ENCODE data around the gene FIG4.

DNA sequence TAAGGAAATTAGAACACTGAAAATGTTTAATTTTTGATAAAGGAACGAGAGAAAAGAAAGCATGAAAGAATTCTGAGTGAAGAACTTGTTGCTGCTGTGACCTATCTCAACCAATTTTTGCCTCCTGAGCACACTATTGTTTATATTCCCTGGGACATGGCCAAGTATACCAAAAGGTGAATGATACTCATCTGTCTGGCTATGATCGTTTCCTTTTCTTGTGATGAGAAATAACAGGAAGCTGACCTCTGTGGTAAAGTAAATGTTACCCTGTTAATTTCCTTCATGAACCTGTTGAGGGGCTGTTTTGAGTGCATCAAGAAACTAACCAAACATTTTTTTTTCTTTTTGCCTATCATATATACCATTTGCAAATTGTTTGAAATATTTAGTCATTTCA is 69.1 kb downstream of the FIG4 start:
- TF ChIP-seq EZH2 (IDR thresholded peaks at IDR 0.05; ENCODE audit: borderline replicate concordance, low read length): no peak
- TF ChIP-seq, protein P1, sequence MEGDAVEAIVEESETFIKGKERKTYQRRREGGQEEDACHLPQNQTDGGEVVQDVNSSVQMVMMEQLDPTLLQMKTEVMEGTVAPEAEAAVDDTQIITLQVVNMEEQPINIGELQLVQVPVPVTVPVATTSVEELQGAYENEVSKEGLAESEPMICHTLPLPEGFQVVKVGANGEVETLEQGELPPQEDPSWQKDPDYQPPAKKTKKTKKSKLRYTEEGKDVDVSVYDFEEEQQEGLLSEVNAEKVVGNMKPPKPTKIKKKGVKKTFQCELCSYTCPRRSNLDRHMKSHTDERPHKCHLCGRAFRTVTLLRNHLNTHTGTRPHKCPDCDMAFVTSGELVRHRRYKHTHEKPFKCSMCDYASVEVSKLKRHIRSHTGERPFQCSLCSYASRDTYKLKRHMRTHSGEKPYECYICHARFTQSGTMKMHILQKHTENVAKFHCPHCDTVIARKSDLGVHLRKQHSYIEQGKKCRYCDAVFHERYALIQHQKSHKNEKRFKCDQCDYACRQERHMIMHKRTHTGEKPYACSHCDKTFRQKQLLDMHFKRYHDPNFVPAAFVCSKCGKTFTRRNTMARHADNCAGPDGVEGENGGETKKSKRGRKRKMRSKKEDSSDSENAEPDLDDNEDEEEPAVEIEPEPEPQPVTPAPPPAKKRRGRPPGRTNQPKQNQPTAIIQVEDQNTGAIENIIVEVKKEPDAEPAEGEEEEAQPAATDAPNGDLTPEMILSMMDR (conservative IDR thresholded peaks at IDR 0.05 in 1 of 2, IDR thresholded peaks at IDR 0.05 in 1 of 2; ENCODE audit: extremely low read depth in 1 of 2, insufficient read depth in 1 of 2, low read depth in 1 of 2, low read length in 2 of 2): no peak

All from mammary epithelial cell (primary cell).